Amniotic stem cell (primary cell): Measurements from ENCODE around the gene NAALADL2.
A peak's percentile ranks its signal among the peaks of the same experiment; 100 is the strongest.
"Not testable (repeated sequence)": the region's sequence is repeated elsewhere in the genome, so short reads cannot be mapped to it uniquely, and the experiment has no call there.

Experiments used
- DNase-seq: peaks from one replicate; lab custom pipeline; 2025; lab: John Stamatoyannopoulos, UW

The NAALADL2 gene

GRCh38 chr3:175310046-175310445 lies 450.9 kb downstream of the NAALADL2 start:
- no peak for DNase-seq

- DNase-seq = no peak
Observed at GRCh38 chr3:175311404-175311803, 452.3 kb downstream of the NAALADL2 start.

- no peak for DNase-seq
Observed at GRCh38 chr3:175311946-175312345, 452.8 kb downstream of the NAALADL2 start.

- DNase-seq = no peak
Observed at GRCh38 chr3:175312791-175313190, 453.7 kb downstream of the NAALADL2 start.

- no peak for DNase-seq
Observed at GRCh38 chr3:175316799-175317198, 457.7 kb downstream of the NAALADL2 start.

GRCh38 chr3:175325440-175325839 lies 466.3 kb downstream of the NAALADL2 start:
- no peak for DNase-seq

GRCh38 chr3:175326041-175326440 lies 466.9 kb downstream of the NAALADL2 start:
- DNase-seq = no peak

- no peak for DNase-seq
Observed at GRCh38 chr3:175329373-175329772, 470.2 kb downstream of the NAALADL2 start.

GRCh38 chr3:175335229-175335628 lies 476.1 kb downstream of the NAALADL2 start:
- DNase-seq = no peak

GRCh38 chr3:175336406-175337133 lies 477.4 kb downstream of the NAALADL2 start:
- DNase-seq = no peak

GRCh38 chr3:175337631-175338030 lies 478.5 kb downstream of the NAALADL2 start:
- no peak for DNase-seq

GRCh38 chr3:175338775-175339535 lies 479.8 kb downstream of the NAALADL2 start:
- DNase-seq = no peak

GRCh38 chr3:175340338-175341015 lies 481.3 kb downstream of the NAALADL2 start:
- DNase-seq = no peak

GRCh38 chr3:175342196-175342595 lies 483.1 kb downstream of the NAALADL2 start:
- DNase-seq = no peak

- DNase-seq = no peak
Observed at GRCh38 chr3:175343946-175344345, 484.8 kb downstream of the NAALADL2 start.

GRCh38 chr3:175346573-175347356 lies 487.6 kb downstream of the NAALADL2 start:
- DNase-seq = peak; percentile 52

- no peak for DNase-seq
Observed at GRCh38 chr3:175349168-175349567, 490.0 kb downstream of the NAALADL2 start.

GRCh38 chr3:175355801-175356335 lies 496.7 kb downstream of the NAALADL2 start:
- no peak for DNase-seq

GRCh38 chr3:175356899-175357324 lies 497.8 kb downstream of the NAALADL2 start:
- no peak for DNase-seq

GRCh38 chr3:175357758-175358157 lies 498.6 kb downstream of the NAALADL2 start:
- no peak for DNase-seq

- no peak for DNase-seq
Observed at GRCh38 chr3:175358935-175359334, 499.8 kb downstream of the NAALADL2 start.

GRCh38 chr3:175370426-175370825 lies 511.3 kb downstream of the NAALADL2 start:
- DNase-seq = not testable (repeated sequence)
